Measurements from ENCODE around the gene HPCAL4. TPM values are rescaled to one million over a fixed set of nuclear protein-coding genes. Genes with fewer than 3 reads are reported as not detected.

The HPCAL4 gene
- total and polyA plus RNA-seq, 10 of the 15 experiments (the other 5 are each of a cell fraction or from before 2014, with no cell fraction given), result 0.05 to 0.18 (median 0.06) TPM; not detected in 5

- Histone ChIP-seq H3K27ac (ENCODE audit: control insufficient read depth, insufficient read depth) (no peak overlapping the region), H2AFZ (ENCODE audit: control insufficient read depth, low read depth, low read length) (no peak overlapping the region), H3K9me3 (replicated peaks; ENCODE audit: control insufficient read depth, insufficient read depth, low read length) (no peaks in the 10 kb centered on the region; the same call in 2 of the 3 replicates), H3K4me3 (no peak overlapping the region), H3K36me3 (ENCODE audit: control insufficient read depth in 2 of 2, insufficient read depth in 2 of 2, low read length in 1 of 2) (no peaks in the 10 kb centered on the region), H3K4me2 (ENCODE audit: control insufficient read depth, insufficient read depth) (no peak overlapping the region), H4K20me1 (ENCODE audit: control insufficient read depth, insufficient read depth) (no peaks in the 10 kb centered on the region), H3K9ac (ENCODE audit: control insufficient read depth, insufficient read depth, low read length) (no peak overlapping the region), H3K4me1 (ENCODE audit: control insufficient read depth, insufficient read depth, low read length) (peaks cover 32% of the 10 kb centered on the region), H3K79me2 (ENCODE audit: control insufficient read depth, insufficient read depth, low read length) (no peaks in the 10 kb centered on the region), H3K27me3 (replicated peaks in 1 of 2; ENCODE audit: control insufficient read depth in 2 of 2, insufficient read depth in 2 of 2, low read length in 1 of 2) (peaks cover 0 to 5% of the 10 kb centered on the region in 2 experiments; a peak in 2 of 4 replicates)
- POLR2A ChIA-PET, result no interaction called here
- in situ Hi-C loops (cut with MboI), result no loop called here
- CTCF ChIA-PET, result interaction anchor here (0.9 to 14.2 kb wide), 11 partner anchors 10 to 129 kb away, joined by 3 to 244 read pairs (median 5); no protein-coding TSS in a partner anchor
- FAIRE-seq, result no peak
- no peak for DNase-seq (ENCODE audit: low read depth, low spot score)
- intact Hi-C loops (cut with micrococcal nuclease; ENCODE audit: unreplicated experiment), result no loop called here
- SMC1A ChIA-PET (ENCODE audit: uncharacterized antibody, unreplicated experiment), result interaction anchor here (0.5 to 2.2 kb wide), 9 partner anchors 11 to 245 kb away, joined by 3 to 9 read pairs (median 4); partner anchors contain the start of gene HPCAL4
- TF ChIP-seq MTA3 (IDR thresholded peaks at IDR 0.05; ENCODE audit: borderline replicate concordance, low read length), result no peak
- no peak for TF ChIP-seq CEBPB (IDR thresholded peaks at IDR 0.05; ENCODE audit: borderline replicate concordance in 1 of 2, low read depth in 2 of 2, low read length in 2 of 2)
- TF ChIP-seq, protein P1, sequence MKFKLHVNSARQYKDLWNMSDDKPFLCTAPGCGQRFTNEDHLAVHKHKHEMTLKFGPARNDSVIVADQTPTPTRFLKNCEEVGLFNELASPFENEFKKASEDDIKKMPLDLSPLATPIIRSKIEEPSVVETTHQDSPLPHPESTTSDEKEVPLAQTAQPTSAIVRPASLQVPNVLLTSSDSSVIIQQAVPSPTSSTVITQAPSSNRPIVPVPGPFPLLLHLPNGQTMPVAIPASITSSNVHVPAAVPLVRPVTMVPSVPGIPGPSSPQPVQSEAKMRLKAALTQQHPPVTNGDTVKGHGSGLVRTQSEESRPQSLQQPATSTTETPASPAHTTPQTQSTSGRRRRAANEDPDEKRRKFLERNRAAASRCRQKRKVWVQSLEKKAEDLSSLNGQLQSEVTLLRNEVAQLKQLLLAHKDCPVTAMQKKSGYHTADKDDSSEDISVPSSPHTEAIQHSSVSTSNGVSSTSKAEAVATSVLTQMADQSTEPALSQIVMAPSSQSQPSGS (IDR thresholded peaks at IDR 0.05; ENCODE audit: low read length), result no peak
- TF ChIP-seq KDM1A (IDR thresholded peaks at IDR 0.05; ENCODE audit: borderline replicate concordance), result no peak
- TF ChIP-seq USF1 (IDR thresholded peaks at IDR 0.05; ENCODE audit: borderline replicate concordance, extremely low read length, insufficient read depth, low read depth, low read length), result no peak
- TF ChIP-seq BHLHE40 (IDR thresholded peaks at IDR 0.05; ENCODE audit: borderline replicate concordance in 1 of 2, low read depth in 2 of 2, low read length in 1 of 2), result no peak
- TF ChIP-seq SMAD5 (IDR thresholded peaks at IDR 0.05; ENCODE audit: low read depth), result no peak
- TF ChIP-seq EED (IDR thresholded peaks at IDR 0.05; ENCODE audit: low read depth), result no peak
- TF ChIP-seq RELA (IDR thresholded peaks at IDR 0.05; ENCODE audit: borderline replicate concordance, partially characterized antibody), result no peak
- no peak for TF ChIP-seq ZNF207 (IDR thresholded peaks at IDR 0.05; ENCODE audit: borderline replicate concordance)
- TF ChIP-seq SP1 (IDR thresholded peaks at IDR 0.05; ENCODE audit: low read depth, low read length), result no peak
- TF ChIP-seq CHD2 (IDR thresholded peaks at IDR 0.05; ENCODE audit: borderline replicate concordance, low read depth, low read length), result no peak
- TF ChIP-seq NBN (IDR thresholded peaks at IDR 0.05), result no peak
- TF ChIP-seq WRNIP1 (IDR thresholded peaks at IDR 0.05; ENCODE audit: borderline replicate concordance, low read depth, low read length), result no peak
- no peak for TF ChIP-seq BRCA1 (IDR thresholded peaks at IDR 0.05; ENCODE audit: low read depth, low read length)
- no peak for TF ChIP-seq ZZZ3 (IDR thresholded peaks at IDR 0.05; ENCODE audit: control insufficient read depth, insufficient read length, low read depth)
- no peak for TF ChIP-seq GATAD2B (conservative IDR thresholded peaks at IDR 0.05; ENCODE audit: low read depth)
- ATAC-seq, result no peak
- 40% methylated on average over 1 of the region's 1 CpG for WGBS (ENCODE audit: insufficient coverage, insufficient replicate concordance, low lambda C conversion rate, missing lambda C conversion rate)
- RAD21 ChIA-PET (ENCODE audit: unreplicated experiment), result interaction anchor here (0.8 to 3.0 kb wide), 5 partner anchors 13 to 128 kb away, joined by 3 to 10 read pairs (median 4); no protein-coding TSS in a partner anchor
- BruUV-seq (replicated peaks), result no TSS peak
Measured at GRCh38 chr1:39670689-39671088, 20.5 kb downstream of the HPCAL4 start.

Data from GM12878 (cell line).